ENCODE measurements around the gene HNRNPH3.
A peak's percentile ranks its signal among the peaks of the same experiment; 100 is the strongest.
"Not testable (repeated sequence)": the region's sequence is repeated elsewhere in the genome, so short reads cannot be mapped to it uniquely, and the experiment has no call there.

Gene HNRNPH3

GRCh38 chr10:68331455-68332258 is at the start of gene HNRNPH3:
Gene HNRNPH3, plus strand, starts transcription at chr10:68332064. Its CDS starts 5,158 bp downstream, at chr10:68337222.
- peak; percentile 96 to 98 for DNase-seq (ENCODE audit: low read depth in 2 of 2)

GRCh38 chr10:68284062-68285001 is 47.5 kb upstream of the HNRNPH3 start:
- DNase-seq (ENCODE audit: low read depth in 2 of 2): no peak

- no peak for DNase-seq (ENCODE audit: low read depth in 2 of 2)
Observed at GRCh38 chr10:68288717-68289116, 43.1 kb upstream of the HNRNPH3 start.

- no peak for DNase-seq (ENCODE audit: low read depth in 2 of 2)
Observed at GRCh38 chr10:68290736-68291135, 41.1 kb upstream of the HNRNPH3 start.

GRCh38 chr10:68296843-68297663 is 34.8 kb upstream of the HNRNPH3 start:
- DNase-seq (ENCODE audit: low read depth in 2 of 2): no peak

GRCh38 chr10:68301301-68301700 is 30.6 kb upstream of the HNRNPH3 start:
- no peak for DNase-seq (ENCODE audit: low read depth in 2 of 2)

GRCh38 chr10:68301790-68302502 is 29.9 kb upstream of the HNRNPH3 start:
- no peak for DNase-seq (ENCODE audit: low read depth in 2 of 2)

GRCh38 chr10:68302503-68302823 is 29.4 kb upstream of the HNRNPH3 start:
- DNase-seq (ENCODE audit: low read depth in 2 of 2): no peak

- DNase-seq (ENCODE audit: low read depth in 2 of 2): no peak
Observed at GRCh38 chr10:68302871-68303270, 29.0 kb upstream of the HNRNPH3 start.

GRCh38 chr10:68303849-68304412 is 27.9 kb upstream of the HNRNPH3 start:
- no peak for DNase-seq (ENCODE audit: low read depth in 2 of 2)

GRCh38 chr10:68305854-68306253 is 26.0 kb upstream of the HNRNPH3 start:
- no peak for DNase-seq (ENCODE audit: low read depth in 2 of 2)

GRCh38 chr10:68310531-68310930 is 21.3 kb upstream of the HNRNPH3 start:
- DNase-seq (ENCODE audit: low read depth in 2 of 2): no peak

- not testable (repeated sequence) for DNase-seq (ENCODE audit: low read depth in 2 of 2)
Observed at GRCh38 chr10:68314930-68315329, 16.9 kb upstream of the HNRNPH3 start.

GRCh38 chr10:68315582-68315981 is 16.3 kb upstream of the HNRNPH3 start:
- DNase-seq (ENCODE audit: low read depth in 2 of 2): no peak

- DNase-seq (ENCODE audit: low read depth in 2 of 2): no peak
Observed at GRCh38 chr10:68318331-68319059, 13.4 kb upstream of the HNRNPH3 start.

GRCh38 chr10:68324396-68324795 is 7.5 kb upstream of the HNRNPH3 start:
- DNase-seq (ENCODE audit: low read depth in 2 of 2): not testable (repeated sequence)

GRCh38 chr10:68327889-68328786 is 3.7 kb upstream of the HNRNPH3 start:
- DNase-seq (ENCODE audit: low read depth in 2 of 2): no peak

GRCh38 chr10:68329506-68329861 is 2.4 kb upstream of the HNRNPH3 start:
- no peak for DNase-seq (ENCODE audit: low read depth in 2 of 2)

- no peak for DNase-seq (ENCODE audit: low read depth in 2 of 2)
Observed at GRCh38 chr10:68330852-68331454, 911 bp upstream of the HNRNPH3 start.

Data from stimulated activated CD8-positive, alpha-beta memory T cell treated with anti-CD3 and anti-CD28 coated beads, Interleukin-15, amount 100 ng/mL, for 48 hours (primary cell).